Daoy (cell line): ENCODE data around the gene DYSF. TPM values are rescaled to one million over a fixed set of nuclear protein-coding genes. Genes with fewer than 3 reads are reported as not detected.

Experiments used
- DNase-seq: peaks from one replicate; pipeline ENCODE4 v3.0.0-alpha.2; 2015; ENCODE audit warnings: low read depth
- total RNA-seq: library from RNA; depleted of rRNA; stranded (reverse); fragments of >200 nt; shearing (Covaris generic); gene quantifications from 2 replicates; pipeline ENCODE4 v1.2.3, GENCODE V29; 2014; rRNA removed

Gene DYSF
- total RNA-seq, 1 experiment from 2014 or later: 0.23 TPM

DNA sequence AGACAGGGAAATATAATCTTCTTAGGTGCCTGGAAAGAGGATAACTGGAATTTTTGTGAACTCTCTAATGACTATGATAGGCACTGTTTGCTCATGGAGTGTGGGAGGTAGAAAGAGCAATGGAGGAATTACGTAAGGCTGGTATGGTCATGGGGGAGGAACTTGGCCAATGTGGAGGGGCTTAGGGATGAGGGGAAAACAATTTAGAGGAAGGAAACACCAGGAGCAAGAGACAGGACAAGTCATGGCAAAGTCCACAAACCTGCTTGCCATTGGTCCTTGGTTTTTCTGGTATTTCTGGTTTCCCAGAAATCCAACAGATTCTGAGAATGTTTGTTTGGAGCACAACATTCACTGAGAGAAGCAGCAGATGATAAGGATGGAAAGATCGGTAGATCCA, 274.2 kb downstream of the DYSF start:
- DNase-seq: no peak

DNA sequence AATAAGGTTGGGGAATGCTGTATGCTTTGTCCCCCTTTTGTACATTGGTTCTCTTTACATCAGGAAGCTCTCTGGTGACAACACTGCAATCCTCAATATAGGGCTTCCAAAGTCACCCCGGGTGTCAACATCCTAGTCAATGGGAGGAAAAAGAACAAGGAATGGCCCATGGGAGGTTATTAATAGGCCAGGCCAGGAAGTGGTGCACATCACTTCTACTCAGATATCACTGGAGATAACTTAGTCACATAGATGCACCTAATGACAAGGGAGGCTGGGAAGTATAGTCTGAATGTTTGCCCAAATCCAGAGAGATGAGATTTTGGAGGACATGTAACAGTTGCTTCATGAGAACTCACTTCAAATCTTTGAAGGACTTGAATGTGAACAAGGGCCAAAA, 274.7 kb downstream of the DYSF start:
- DNase-seq: no peak

DNA sequence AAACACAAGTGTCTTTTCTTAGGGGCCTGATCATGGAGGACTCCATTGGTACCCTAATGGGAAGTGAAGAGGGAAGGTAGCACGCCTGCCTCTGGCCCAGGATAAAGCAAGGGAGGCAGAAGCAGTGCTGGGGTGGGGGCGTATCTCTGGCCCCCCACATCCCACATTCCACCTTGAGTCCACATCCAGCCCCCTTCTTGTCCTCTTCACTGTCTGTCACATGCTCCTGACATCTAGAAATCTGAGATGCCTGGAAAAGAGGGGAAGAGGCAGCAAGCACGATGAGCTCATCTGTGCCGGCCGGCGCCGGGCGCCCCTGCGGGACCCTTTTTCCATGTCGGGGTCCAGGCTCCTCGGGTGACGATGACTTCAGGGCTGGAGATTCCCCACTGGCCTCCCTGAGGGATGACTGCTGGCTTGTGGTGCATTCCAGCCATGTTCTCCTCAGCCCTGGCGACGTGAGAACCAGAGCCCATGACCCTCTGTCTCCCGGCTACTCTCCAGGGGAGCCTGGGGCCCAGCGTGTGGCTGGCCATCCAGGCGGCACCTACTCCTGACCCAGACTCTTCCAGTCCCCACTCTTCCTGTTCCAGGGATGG, 277.5 kb downstream of the DYSF start:
- DNase-seq: no peak

- no peak for DNase-seq
These were observed 281.3 kb downstream of the DYSF start for GRCh38 chr2:71734620-71735019.

- DNase-seq: no peak
These were observed 282.3 kb downstream of the DYSF start for GRCh38 chr2:71735676-71736075.

Other genes with a start within 250 kb of the DYSF start
- 2.5 and 3.1 TPM in 2 replicates for gene PAIP2B, start 226.5 kb upstream of the DYSF start, total RNA-seq
- 69.8 and 132 TPM in 2 replicates for gene ZNF638, start 121.8 kb upstream of the DYSF start, total RNA-seq